ENCODE results near the gene IGSF3.
"Not testable (repeated sequence)": the region's sequence is repeated elsewhere in the genome, so short reads cannot be mapped to it uniquely, and the experiment has no call there.

IGSF3 gene

DNA sequence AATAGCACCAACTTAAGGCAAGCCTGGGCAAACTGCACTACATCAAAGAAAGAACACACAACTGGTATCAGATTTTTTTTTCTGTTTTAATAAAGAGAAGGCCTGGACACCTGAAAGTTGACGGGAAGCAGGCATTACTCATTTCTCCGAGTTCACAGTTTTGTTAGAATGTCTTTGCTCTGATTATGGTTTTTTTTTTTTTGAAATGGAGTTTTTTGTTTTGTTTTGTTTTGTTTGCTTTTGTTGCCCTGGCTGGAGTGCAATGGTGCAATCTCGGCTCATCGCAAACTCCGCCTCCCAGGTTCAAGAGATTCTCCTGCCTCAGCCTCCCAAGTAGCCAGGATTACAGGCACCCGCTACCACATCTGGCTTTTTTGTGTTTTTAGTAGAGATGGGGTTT is 9.7 kb downstream of the IGSF3 start:
- DNase-seq = not testable (repeated sequence)

- DNase-seq = no peak
Observed at GRCh38 chr1:116654351-116654750, 13.2 kb downstream of the IGSF3 start.

GRCh38 chr1:116652598-116652997 is 14.9 kb downstream of the IGSF3 start:
- not testable (repeated sequence) for DNase-seq

- not testable (repeated sequence) for DNase-seq
Observed at GRCh38 chr1:116650781-116651180, 16.8 kb downstream of the IGSF3 start.

GRCh38 chr1:116649041-116649440 is 18.5 kb downstream of the IGSF3 start:
- DNase-seq = not testable (repeated sequence)

GRCh38 chr1:116648325-116648724 is 19.2 kb downstream of the IGSF3 start:
- DNase-seq = not testable (repeated sequence)

DNA sequence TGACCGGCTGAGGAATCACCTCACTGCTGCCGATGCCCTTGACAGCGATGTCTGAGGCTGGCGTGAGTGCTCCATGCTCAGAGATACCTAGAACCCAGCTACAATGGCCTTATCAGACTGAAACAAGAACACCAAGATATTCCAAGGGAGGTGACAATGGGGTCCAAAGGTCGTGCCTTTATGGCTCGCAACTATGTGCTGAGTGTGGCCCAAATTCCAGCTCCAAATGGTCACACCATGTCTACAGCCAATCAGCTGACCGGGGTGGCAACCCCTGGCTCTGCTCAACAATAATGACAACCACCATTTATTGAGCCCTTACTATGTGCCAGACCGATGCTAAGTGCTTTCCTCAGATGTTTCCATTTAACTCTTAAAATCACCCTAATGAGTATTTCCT is 20.3 kb downstream of the IGSF3 start:
- DNase-seq = not testable (repeated sequence)

DNA sequence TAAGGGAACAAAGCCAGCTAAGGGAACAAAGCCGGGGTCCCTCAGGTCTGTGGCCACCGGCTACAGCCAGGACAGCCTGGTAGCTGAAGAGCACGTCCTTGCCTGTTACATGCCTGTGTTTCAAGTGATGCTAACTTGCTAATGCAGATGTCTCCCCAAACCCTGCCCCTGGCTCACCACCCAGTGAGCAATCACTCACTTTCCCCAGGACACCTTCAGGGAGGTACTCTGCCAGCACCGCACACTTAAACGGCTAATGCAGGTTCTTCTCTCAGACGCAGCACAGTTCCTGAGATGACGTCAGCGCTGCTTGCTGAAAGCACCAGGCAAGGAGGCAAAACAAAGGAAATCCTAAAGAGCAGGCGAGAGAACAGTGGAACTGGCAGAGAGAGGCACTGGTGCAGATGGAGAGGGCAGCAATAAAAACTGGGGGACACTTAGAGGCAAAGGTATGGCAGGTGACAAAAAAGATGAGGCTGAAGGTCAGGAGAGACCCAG is 20.8 kb downstream of the IGSF3 start:
- DNase-seq = not testable (repeated sequence)

GRCh38 chr1:116645802-116646672 is 21.5 kb downstream of the IGSF3 start:
- DNase-seq = not testable (repeated sequence)

GRCh38 chr1:116644993-116645392 is 22.5 kb downstream of the IGSF3 start:
- not testable (repeated sequence) for DNase-seq

- not testable (repeated sequence) for DNase-seq
Observed at GRCh38 chr1:116644096-116644495, 23.4 kb downstream of the IGSF3 start.

DNA sequence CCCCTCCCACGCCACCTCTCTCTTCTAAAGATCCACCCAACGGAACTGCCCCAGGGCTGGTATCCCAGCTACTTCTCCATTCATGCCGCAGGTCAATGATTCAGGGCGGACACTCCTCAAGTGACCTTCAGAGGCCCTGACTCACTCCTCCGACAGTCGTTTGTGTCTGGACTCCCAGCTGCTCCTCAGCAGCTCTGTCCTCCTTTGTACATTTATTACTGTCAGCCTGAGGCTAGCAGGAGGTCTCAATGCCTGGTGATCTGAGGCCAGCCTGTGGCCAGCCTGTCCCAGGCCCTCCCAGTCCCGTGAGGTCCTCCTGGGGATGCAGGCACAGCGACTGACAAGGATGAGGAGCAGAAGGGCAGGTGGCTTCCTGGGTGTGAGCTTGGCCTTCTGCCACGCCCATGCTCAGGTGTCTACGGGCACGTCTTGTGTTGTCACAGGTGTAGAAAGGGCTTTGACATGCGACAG is 24.2 kb downstream of the IGSF3 start:
- DNase-seq = peak; percentile 60

- not testable (repeated sequence) for DNase-seq
Observed at GRCh38 chr1:116642311-116643280, 24.9 kb downstream of the IGSF3 start.

DNA sequence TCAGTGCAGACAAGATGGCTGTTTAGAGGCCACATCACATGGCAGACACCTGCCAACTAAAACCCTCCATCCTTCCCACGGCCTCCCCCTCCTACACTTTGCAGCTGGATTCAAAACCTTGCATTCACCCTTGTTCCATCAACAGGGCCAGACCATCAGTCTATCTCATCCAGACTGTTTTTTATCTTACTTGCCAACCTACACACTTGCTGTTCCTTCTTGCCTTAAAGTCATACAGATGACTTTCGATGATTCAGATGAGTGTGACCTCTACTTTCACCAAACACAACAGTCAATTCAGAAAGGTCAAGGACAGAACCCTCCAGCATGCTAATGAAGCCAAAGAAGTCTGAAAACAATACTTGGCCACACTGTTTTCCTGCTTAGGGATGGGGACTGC is 29.9 kb downstream of the IGSF3 start:
- DNase-seq = not testable (repeated sequence)

GRCh38 chr1:116636584-116636983 is 30.9 kb downstream of the IGSF3 start:
- not testable (repeated sequence) for DNase-seq

DNA sequence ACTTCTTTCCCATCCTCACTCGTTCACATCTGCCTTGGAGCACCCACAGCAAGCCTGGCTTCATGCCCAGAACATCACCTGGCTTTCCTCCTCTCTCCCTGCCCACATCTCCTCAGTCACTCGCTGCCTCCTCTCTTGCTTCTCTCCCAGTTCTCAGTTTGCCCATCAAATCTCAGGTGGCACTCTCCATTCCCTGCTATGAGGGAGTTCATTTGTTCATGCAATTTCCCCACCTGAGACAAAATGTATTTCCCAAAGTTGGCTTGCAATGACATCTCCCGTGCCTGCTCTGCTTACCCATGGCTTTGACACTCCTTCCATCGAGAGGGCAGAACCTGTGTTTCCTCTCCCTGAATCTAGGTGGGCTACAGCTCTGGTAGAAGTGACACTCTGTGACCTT is 33.1 kb downstream of the IGSF3 start:
- not testable (repeated sequence) for DNase-seq

DNA sequence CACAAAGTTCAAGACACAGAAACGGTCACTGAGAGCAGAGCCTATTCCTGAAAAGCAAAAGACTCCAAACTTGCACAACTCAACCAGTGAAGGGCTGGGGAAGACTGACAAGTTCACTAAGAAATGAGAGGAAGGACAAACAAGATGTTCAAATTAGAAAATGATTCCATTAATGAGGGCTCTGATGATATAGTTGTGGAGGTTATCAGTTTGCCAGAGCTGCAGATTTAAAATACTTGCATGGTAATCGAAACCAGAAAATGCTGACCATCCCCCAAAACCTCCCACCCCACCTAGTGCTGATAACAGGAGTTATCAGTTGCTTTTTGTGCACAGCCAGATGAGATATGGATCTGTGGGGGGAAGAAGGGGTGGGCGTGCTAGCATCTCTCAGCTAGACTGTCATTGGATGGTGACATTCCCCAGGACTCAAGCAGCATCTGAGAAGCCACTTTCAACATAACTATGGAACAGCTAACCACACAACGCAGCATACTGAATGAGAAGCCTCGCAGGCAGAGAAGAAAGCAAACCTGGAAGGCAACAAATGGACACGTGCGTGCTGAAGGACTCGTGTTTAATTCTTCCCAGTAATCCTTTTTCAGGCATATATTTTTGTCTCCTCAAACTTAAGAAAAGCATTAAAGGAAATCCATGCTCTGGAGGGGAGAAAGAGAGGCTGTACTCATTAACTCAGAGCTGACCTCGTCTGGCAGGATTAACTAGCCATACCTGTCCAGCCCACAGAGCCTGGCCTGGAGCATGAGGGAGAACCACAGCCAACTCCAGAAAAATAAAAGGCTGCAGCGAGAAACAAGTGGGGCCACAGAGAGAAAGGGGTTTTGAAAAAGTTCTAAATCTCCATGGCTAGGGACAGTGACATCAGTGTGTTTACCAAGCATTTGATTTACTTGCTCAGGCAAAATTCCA is 35.3 kb downstream of the IGSF3 start:
- DNase-seq = not testable (repeated sequence)

DNA sequence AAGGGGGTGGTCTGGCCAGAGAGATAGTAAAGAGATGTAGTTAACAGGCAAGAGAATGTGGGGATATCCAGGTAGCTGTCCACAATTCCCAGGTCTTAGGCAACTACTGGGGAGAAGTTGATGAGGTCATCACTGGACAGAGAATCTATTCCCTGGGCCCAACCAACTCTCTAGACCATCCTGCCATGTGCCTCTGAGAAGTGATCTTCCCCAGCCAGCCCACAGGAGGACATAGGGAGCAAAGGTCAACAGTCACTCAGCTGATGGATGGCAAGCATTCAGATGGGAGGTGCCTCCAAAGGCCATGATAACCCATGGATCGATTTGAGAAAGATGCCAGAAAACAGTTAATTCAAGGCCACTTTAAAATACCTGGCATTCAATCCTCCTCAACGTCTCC is 36.0 kb downstream of the IGSF3 start:
- not testable (repeated sequence) for DNase-seq

DNA sequence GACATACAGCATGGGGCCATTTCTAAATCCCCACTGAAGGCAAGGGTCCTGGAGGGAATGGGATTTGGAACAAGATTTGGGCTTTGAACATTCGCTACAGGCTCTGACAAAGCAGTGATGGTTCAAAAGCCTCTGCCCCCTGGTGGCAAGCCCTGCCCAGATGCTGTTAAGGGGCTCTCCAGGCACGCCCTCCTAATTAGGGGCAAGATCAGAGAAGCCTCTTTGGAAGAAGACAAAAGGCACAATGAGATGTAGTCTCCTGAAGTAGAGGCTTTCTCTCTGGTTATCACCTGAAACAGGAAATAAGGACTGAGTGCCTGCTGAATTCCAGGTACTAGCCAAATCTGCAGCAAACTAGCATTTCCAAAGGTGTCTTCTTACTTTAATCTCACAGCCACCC is 37.5 kb downstream of the IGSF3 start:
- DNase-seq = not testable (repeated sequence)

DNA sequence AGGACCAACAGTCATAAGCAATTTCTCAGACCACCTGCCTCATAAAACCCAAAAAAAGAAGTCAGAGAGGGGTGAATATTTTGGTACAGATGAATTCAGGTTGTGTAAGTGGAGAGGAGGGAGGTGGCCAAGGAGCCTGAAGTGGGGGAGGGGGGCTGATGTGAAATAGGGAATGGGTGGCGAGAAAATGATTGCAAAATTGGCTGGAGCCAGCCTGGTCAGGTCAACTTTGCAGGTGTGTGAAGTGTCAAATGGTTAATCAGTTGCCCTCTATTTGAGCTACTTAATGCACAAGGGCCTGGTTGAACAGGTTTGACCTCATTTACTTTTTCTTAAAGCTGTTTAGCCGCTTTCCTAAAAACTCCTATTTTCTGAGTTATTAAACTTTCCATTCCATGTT is 38.1 kb downstream of the IGSF3 start:
- not testable (repeated sequence) for DNase-seq

DNA sequence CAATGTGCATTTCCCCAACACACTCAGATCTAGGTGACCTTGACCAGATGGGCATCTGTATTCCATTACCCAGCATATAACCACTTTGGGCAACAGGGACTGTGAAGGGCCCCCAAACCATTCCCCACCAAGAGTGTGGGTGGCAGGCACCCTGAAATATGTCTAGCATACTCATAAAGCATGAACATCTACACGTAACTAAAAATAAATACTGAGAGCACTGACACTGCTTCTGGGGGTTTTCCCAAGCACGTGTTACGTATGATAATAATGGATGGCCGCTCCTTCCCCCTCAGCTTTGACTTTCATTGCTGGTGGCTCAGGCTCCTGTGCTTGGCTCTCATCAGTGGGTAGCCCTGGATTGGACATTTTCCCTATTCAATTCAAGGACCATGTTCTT is 39.1 kb downstream of the IGSF3 start:
- no peak for DNase-seq

- DNase-seq = not testable (repeated sequence)
Observed at GRCh38 chr1:116627357-116627756, 40.2 kb downstream of the IGSF3 start.
